Lower leg skin (tissue), 4 donors: ENCODE data around the gene ACTMAP. TPM values are rescaled to one million over a fixed set of nuclear protein-coding genes. Genes with fewer than 3 reads are reported as not detected.

Experiments
- DNase-seq, 2 donors: peaks; one replicate each; pipeline ENCODE4 v3.0.0-alpha.2; 2019; ENCODE audit warnings: low spot score in 2 of 2
- H3K4me3 ChIP-seq: fragments of 200-600 bp; sonication (generic); 2 replicates; pipeline ENCODE4 v1.5.1; 2017; ENCODE audit warnings: mild to moderate bottlenecking, low read depth; ENCODE audit not compliant: poor library complexity, severe bottlenecking
- POLR2A ChIP-seq, 2 donors: fragments of 450-650 bp; IDR thresholded peaks; one replicate each; pipeline ENCODE4 v1.6.1; 2016 to 2017; ENCODE audit warnings: antibody characterized with exemption in 2 of 2, mild to moderate bottlenecking in 1 of 2, moderate library complexity in 1 of 2
- WGBS, 2 donors: methylation state at CpG; one replicate each; pipeline ENCODE4 v1.1.5; 2018; 5-methylcytosine and 5-hydroxymethylcytosine counted together
- intact Hi-C: fragments of 100-400 bp; cut with DNase I; formaldehyde crosslinking; loops from one replicate; pipeline ENCODE4 v1.15.0; 2023; ENCODE audit warnings: low total_unique reads
- total RNA-seq, 4 donors: library from RNA; depleted of rRNA; stranded (reverse); fragments of >200 nt; gene quantifications; one replicate each; pipeline ENCODE4 v1.1.0, GENCODE V29; 2016
- TF ChIP-seq, protein P1 (sequence below), 3 donors: fragments of 450-650 bp; IDR thresholded peaks; one replicate each; pipeline ENCODE4 v1.5.1; 2016; ENCODE audit warnings: antibody characterized with exemption in 3 of 3, mild to moderate bottlenecking in 3 of 3, moderate library complexity in 2 of 3

The ACTMAP gene
- total RNA-seq, 4 donors from 2014 or later: 4.1 to 8.5 (median 4.6) TPM

DNA sequence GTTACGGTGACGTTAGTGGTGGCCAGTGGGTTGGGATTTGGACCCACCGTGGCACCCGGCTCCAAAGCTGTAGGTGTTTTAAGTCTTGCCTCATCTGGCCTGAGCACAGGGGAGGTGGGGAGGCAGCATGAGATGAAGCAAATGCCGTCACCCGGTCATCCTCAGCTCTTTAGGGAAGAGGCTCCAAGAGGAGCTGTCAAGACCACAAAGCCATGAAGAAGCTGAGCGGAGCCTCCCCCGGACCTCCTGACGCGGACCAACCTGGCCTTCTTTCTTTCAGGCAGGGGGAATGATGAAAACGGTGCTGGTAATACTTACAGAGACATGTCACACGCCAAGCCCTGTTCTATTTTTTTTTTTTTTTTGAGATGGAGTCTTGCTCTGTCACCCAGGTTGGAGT is 7.4 kb downstream of the ACTMAP start:
- DNase-seq: no peak
- no peak for TF ChIP-seq POLR2A (IDR thresholded peaks at IDR 0.05)
- TF ChIP-seq, protein P1, sequence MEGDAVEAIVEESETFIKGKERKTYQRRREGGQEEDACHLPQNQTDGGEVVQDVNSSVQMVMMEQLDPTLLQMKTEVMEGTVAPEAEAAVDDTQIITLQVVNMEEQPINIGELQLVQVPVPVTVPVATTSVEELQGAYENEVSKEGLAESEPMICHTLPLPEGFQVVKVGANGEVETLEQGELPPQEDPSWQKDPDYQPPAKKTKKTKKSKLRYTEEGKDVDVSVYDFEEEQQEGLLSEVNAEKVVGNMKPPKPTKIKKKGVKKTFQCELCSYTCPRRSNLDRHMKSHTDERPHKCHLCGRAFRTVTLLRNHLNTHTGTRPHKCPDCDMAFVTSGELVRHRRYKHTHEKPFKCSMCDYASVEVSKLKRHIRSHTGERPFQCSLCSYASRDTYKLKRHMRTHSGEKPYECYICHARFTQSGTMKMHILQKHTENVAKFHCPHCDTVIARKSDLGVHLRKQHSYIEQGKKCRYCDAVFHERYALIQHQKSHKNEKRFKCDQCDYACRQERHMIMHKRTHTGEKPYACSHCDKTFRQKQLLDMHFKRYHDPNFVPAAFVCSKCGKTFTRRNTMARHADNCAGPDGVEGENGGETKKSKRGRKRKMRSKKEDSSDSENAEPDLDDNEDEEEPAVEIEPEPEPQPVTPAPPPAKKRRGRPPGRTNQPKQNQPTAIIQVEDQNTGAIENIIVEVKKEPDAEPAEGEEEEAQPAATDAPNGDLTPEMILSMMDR (IDR thresholded peaks at IDR 0.05): no peak
- no peak overlapping the region for H3K4me3 ChIP-seq
- intact Hi-C loops: no loop called here
- 89 to 94% methylated on average over 12 of the region's 12 CpGs for WGBS, 2 donors

DNA sequence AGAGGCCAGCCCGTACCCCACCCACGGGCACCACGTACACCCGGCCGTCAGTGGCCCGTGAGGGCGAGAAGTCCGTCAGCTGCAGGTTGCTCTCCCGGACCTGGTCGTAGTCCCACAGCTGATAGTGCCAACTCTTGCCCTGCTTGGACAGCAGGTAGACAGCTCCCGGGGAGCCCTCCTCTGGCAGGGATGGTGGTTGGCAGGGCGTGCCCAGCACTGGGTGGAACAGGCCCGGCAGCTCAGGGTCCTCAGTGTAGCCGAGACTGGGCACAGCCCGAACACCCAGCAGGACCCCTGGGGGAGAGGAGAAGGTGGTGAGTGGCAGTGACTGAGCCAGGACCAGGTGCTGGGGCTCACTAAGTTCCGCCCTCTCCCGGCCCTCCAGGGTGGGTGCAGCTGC is 7.8 kb downstream of the ACTMAP start:
- 79 to 86% methylated on average over 16 to 17 of the region's 17 CpGs for WGBS, 2 donors
- intact Hi-C loops: no loop called here
- H3K4me3 ChIP-seq: no peak overlapping the region
- TF ChIP-seq, protein P1 (IDR thresholded peaks at IDR 0.05): no peak
- TF ChIP-seq POLR2A (IDR thresholded peaks at IDR 0.05): no peak
- peak in 1 of 2 donors; percentile 86 for DNase-seq

DNA sequence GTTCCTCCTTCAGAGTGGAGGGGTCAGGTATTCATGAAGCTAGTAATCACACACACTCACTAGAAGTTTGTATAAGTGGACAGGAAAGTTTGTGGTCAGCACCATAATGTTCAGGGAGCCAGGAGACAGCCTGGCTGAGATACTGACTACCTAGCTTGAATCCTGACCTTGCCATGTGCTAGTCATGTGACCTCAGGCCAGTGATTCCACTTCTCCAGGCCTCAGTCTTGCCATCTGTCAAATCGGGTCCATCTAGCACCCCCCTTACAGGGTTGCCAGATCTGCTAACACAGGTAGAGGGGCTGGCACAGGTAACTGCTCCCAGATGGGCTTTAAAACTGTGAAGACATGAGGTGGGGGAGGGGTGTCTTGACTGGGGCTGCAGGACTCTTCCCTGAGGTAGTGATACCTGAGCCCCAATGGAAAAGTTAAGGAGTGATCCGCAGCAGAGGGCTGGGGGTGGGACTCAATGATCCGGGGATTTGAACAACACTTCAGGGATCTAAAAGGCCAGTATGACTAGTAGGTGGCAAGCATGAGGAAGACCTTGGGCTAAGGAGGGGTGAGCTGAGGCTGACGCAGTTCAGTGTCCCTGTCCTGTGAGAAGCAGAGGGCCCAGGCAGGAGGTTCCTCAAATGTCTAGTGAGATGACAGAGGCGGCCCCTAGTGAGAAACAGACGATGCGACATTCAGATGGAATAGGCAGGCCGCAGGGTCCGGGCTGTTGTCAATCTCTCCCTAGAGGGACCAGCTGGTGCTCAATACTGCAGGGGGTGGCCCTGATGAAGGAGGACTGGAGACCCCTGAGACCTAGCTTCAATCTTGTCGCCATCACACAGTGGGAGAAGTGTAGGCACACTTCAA is 8.5 kb downstream of the ACTMAP start:
- DNase-seq: peak in 1 of 2 donors; percentile 84
- WGBS, 2 donors: 81 to 82% methylated on average over 10 of the region's 10 CpGs
- intact Hi-C loops: no loop called here
- no peak for TF ChIP-seq POLR2A (IDR thresholded peaks at IDR 0.05)
- TF ChIP-seq, protein P1 (IDR thresholded peaks at IDR 0.05): no peak
- no peak overlapping the region for H3K4me3 ChIP-seq

DNA sequence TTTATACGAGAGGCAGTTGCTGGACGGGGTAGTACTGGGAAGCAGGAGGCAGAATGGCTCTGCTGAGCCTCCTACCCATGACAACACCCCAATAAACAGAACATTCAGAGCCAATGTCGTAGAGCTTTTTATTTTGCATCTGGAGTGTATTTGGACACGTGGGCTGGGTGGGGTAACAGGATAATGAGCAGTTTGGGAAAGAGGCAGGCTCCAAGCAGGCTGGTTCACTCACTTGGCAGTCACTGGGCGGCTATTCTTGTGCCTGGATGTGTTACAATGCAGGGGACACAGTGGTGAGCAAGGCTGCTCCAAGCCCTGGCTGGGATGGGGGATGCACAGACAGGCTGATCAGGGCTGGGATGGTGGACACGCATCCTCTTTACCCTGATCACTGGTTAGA is 9.5 kb downstream of the ACTMAP start:
- TF ChIP-seq, protein P1 (IDR thresholded peaks at IDR 0.05): no peak
- TF ChIP-seq POLR2A (IDR thresholded peaks at IDR 0.05): no peak
- 23 to 32% methylated on average over 6 of the region's 6 CpGs for WGBS, 2 donors
- H3K4me3 ChIP-seq: no peak overlapping the region
- intact Hi-C loops: no loop called here
- peak; percentile 89 to 96 for DNase-seq

DNA sequence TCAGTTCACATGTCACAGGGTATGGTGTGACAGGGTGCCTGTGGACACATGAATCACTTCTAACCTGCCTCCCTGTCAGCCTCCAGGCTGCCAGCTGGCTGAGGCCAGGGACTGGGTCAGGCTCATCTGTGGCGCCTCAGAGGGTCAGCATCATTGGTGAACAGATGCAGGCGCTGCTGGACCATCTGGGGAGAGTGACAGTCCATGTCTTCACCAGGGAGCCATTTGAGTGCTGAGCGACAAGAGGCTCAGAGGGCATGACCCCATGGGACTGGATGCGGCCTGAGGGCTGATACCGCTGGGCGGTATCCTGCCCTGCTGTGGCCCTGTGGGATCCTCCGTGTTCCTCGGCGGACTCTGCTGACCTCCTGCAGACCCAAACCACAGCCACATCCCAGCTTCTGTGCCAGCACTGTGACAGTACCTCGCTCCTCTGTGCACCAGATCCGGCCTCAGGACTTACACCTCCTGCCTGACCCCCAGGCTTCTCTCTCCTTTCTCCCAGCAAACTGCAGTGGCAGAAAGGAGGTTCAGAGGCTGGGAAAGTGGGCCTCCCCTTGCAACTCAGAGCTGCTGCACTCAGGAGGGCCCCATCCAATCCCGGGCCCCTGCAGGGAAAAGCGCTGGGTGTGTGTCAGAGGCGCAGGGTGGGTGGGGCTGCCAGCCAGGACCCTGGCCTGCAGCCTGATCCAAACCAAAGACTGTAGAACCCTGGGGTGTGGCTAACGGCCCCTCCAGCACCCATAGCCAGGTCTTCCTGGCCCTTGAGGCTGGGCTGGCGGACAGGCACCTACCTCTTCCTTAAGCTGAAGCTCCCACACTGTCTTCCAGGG is 10.2 kb downstream of the ACTMAP start:
- H3K4me3 ChIP-seq: no peak overlapping the region
- TF ChIP-seq, protein P1 (IDR thresholded peaks at IDR 0.05): no peak
- TF ChIP-seq POLR2A (IDR thresholded peaks at IDR 0.05): no peak
- intact Hi-C loops: no loop called here
- WGBS, 2 donors: 34% methylated on average over 4 to 14 of the region's 16 CpGs
- DNase-seq: peak in 1 of 2 donors; percentile 88
